NCI-H146 treated with DMSO at 0.1 percent for 48 hours (cell line): ENCODE measurements around the gene SRP14.
"Not testable (repeated sequence)": the region's sequence is repeated elsewhere in the genome, so short reads cannot be mapped to it uniquely, and the experiment has no call there.

Source experiments
- DNase-seq: peaks from one replicate; lab custom pipeline; 2025; ENCODE audit not compliant: unreplicated experiment; lab: John Stamatoyannopoulos, UW

The SRP14 gene

DNA sequence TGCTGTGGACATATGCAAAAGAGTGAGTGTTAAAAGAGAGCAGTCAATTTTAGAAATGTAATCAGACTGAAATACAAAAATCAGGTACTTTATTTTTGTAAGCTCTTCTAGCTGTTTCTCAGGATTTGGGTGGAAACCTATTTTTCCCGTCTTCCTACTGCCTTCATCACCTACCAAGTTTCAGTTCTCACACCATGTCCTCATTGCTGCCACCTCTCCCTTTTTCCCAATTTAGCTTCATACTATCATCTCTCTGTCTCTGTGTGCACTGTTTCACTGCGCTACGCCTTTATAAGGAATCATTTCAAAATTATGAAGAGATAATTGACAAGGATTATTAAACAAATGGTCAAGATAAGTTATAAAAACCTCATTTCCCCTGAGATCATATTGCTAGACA is 7.7 kb downstream of the SRP14 start:
- no peak for DNase-seq

DNA sequence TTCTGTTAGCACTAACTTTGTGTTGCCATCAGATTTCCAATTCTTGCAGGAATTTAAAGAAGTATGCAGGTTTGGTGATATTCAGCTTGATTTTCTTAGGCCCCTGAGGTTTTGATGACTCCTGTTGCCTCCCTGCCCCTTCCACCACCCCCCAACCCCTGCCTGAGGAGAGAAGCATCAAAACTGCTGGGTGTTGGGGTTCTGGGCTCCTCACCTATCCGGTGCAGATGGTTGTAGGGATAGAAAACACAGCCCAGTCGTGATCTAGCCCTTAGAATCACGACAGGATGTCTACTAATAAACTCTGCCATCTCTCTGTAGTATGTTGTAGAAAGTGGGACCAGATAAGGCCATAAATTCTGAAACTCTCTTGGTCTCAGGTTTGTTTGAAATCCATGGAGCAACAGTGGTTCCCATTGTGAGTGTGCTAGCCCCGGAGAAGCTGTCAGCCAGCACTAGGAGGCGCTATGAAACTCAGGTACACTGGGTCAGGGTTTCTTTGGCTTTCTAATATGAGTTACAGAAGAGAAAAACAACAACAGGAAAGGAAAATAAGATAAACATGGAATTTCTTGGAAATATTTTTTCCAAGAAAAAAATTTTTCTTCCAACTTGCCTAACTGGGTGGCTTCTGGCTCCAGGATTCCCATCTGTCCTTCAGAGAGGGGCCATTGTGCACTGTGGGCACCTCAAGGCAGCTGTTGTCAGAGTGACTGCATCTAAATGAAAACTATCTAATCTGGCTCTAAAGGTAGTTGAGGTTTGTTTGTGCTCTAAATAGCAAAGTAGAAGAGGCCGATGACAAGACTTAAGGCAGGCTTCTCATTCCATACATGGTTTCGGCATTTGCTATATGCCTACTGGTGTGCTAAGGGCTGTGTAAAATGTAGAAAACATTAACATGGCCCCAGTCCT is 8.7 kb downstream of the SRP14 start:
- DNase-seq = no peak

- no peak for DNase-seq
These were observed 10.1 kb downstream of the SRP14 start for GRCh38 chr15:40028853-40029252.

DNA sequence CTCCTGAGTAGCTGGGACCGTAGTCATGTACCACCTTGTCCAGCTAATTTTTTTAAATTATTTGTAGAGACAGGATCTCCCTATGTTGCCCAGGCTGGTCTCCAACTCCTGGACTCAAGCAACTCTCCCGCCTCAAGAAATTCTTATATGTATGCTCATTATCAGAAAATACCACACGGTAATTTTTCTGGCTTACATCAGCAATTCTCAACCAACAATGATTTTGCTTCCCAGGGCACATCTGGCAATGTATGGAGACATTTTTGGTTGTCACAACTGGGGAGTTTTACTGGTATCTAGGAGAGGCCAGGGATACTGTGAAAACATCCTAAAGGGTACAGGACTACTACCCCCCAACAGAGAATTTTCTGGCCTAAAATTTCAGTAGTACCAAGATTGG is 10.8 kb downstream of the SRP14 start:
- DNase-seq = no peak

GRCh38 chr15:40016224-40016865 is 22.6 kb downstream of the SRP14 start:
- no peak for DNase-seq

DNA sequence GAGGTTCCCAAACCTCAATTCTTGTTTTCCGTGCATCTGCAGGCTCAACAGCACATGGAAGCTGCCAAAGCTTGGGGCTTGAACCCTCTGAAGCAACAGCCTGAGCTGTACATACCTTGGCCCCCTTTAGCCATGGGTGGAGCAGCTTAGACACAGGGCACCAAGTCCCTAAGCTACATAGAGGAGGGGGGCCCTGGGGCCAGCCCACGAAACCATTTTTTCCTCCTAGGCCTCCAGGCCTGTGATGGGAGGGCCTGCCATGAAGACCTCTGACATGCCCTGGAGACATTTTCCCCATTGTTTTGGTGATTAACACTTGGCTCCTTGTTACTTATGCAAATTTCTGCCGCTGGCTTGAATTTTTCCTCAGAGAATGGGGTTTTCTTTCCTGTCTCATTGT is 24.6 kb downstream of the SRP14 start:
- DNase-seq = no peak

DNA sequence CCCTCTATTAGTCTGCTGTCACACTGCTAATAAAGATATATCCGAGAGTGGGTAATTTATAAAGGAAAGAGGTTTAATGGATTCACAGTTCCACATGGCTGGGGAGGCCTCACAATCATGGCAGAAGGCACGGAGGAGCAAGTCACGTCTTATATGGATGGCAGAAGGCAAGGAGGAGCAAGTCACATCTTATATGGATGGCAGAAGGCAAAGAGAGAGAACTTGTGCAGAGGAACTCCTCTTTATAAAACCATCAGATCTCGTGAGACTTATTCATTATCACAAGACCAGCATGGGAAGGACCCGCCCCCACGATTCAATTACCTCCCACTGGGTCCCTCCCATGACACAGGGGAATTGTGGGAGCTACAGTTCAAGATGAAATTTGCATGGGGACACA is 25.6 kb downstream of the SRP14 start:
- DNase-seq = not testable (repeated sequence)

GRCh38 chr15:40011303-40011702 is 27.7 kb downstream of the SRP14 start:
- no peak for DNase-seq

- DNase-seq = no peak
These were observed 28.3 kb downstream of the SRP14 start for GRCh38 chr15:40010686-40011085.

DNA sequence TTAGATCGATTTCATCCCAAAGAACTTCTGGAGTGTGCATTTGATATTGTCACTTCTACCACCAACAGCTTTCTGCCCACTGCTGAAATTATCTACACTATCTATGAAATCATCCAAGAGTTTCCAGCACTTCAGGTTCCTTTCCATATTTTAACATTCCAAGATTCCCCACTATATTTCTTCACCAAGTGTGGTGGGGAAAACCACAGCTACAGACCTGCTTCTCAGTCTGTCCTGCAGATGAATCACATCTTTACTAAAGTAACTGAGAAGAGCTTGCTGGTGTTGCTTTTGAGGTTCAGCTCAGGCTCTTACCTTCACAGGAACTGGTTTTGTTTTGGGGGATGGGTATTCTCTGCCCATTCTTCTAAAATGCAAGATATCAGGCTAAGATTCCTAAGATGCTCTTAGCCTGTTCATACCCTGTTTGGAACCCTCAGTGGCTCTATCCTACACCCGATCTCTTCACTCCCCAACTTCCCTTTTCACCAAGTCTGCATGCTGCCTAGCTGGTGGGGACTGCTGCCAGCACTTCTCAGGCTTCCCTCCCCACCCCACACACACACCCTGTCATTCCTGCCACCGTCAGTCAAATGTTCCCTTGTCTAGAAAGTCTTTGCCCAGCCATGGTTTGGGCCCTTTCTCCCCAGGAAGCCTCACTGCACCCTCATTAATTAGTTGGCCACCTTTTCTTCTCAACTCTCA is 30.8 kb downstream of the SRP14 start:
- DNase-seq = no peak

DNA sequence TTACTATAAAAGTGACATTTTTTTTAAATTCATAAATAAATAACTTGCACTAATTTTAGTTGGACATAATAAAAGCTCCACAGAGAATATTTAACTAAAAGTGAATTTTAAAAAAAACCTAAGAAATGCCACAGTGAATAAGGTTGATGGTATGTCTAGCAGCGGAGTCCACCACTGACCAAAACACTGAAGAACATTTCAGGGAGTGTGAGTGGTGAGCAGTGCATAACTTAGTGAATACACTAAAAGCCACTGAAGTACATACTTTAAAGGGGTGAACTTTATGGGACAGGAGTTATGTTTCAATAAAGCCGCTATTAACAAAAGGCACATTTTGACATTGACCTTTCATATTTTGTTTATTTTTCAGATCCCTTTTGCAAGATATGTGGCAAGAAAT is 32.3 kb downstream of the SRP14 start:
- no peak for DNase-seq

DNA sequence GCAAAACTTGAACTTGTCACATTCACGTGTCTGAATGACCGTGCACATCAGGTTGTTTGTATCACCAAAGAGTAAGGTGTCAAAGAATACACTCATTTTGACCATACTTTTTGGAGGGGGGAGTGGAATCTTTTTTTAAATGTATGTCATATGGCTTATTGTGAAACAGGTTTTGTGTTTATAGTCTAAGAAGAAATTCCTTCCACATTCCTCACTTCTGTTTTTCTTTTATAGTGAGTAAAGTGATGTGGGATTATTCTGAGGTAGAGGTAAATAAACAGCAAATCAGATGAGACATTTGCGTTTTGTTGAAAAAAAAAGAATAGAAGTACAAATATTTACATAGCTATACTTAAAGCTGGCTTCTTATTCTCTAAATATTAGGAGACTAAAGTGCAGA is 33.0 kb downstream of the SRP14 start:
- DNase-seq = no peak

GRCh38 chr15:40003116-40003916 is 35.7 kb downstream of the SRP14 start:
- DNase-seq = peak; percentile 11

GRCh38 chr15:40002295-40002694 is 36.7 kb downstream of the SRP14 start:
- DNase-seq = peak; percentile 23

DNA sequence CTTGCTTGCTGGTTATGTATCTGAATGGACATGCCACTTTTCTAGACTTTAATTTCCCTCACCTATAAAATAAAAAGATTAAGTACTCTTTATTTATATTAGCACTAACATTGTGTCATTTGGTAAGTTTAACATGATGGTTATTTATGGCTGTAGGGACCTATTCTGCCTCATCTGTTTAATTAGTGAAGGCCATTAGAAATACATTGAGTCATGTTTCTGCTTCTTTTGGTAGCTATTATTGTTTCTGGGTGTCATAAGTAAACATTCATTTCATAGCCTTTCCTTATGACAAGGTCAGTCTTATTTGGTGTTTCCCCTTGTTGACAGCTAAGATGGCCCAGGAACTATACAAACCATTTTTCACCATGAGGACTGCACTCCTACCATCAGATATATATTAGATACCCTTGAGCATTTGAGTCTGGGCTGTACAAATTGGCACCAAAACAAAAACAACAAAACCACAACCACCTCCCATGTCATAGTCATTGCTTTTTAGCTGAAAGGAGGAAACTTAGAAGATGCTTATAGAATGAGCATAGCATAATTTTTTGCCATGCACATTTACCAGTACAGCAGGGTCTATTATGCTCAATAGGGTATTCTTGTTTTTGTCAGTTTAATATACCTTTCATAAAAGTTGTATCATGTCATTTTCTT is 39.3 kb downstream of the SRP14 start:
- no peak for DNase-seq

- no peak for DNase-seq
These were observed 40.4 kb downstream of the SRP14 start for GRCh38 chr15:39998511-39999077.

GRCh38 chr15:39997639-39998038 is 41.3 kb downstream of the SRP14 start:
- no peak for DNase-seq

DNA sequence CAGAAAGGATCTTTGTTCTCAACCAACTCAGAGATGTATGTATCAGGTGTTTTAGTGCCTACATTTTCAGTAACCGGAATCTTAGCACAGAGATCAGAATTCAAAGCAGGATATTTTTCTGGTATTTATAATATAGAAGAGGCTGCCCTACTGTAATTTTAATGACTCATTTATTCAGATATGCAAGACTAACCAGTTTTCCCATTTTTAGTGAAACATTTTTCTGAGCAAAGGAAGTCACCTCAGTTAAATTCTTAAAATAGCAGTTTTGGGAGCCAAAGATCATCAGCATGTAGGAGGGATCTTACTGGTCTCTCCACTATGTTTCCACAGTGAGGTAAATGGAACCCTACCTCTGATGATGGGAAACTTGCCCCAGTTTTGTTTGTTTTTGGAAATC is 42.0 kb downstream of the SRP14 start:
- no peak for DNase-seq

- DNase-seq = not testable (repeated sequence)
These were observed 42.8 kb downstream of the SRP14 start for GRCh38 chr15:39996228-39996627.

DNA sequence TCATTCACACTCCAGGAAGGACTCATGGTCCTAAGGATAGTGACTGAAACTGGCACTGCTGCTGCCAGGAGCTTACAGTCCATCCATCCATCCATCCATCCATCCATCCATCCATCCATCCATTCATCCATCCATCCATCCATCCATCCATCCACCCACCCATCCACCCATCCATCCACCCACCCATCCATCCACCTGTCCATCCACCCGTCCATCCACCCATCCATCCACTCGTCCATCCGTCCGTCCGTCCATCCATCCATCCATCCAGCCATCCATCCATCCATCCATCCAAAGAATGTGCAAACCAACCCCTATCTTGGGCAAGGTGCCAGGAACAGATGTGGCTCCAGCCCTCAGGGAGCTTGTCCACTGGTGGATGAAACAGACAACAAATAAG is 46.0 kb downstream of the SRP14 start:
- not testable (repeated sequence) for DNase-seq
